Kasumi-1 (cell line): Measurements from ENCODE around the gene BLMH.
"Not testable (repeated sequence)": the region's sequence is repeated elsewhere in the genome, so short reads cannot be mapped to it uniquely, and the experiment has no call there.

Experiments used
- DNase-seq, 2 experiments: peaks; one replicate each; lab custom pipeline; 2025; lab: John Stamatoyannopoulos, UW

Gene BLMH

GRCh38 chr17:30248786-30249185, 43.0 kb downstream of the BLMH start:
- DNase-seq, result no peak

GRCh38 chr17:30246460-30246859, 45.3 kb downstream of the BLMH start:
- no peak for DNase-seq

- DNase-seq, result no peak
These were observed 46.8 kb downstream of the BLMH start for GRCh38 chr17:30244853-30245385.

GRCh38 chr17:30243568-30243967, 48.2 kb downstream of the BLMH start:
- no peak for DNase-seq

GRCh38 chr17:30243002-30243401, 48.7 kb downstream of the BLMH start:
- no peak for DNase-seq

GRCh38 chr17:30241051-30241450, 50.7 kb downstream of the BLMH start:
- DNase-seq, result no peak

GRCh38 chr17:30240177-30240576, 51.6 kb downstream of the BLMH start:
- DNase-seq, result no peak

GRCh38 chr17:30239089-30239462, 52.7 kb downstream of the BLMH start:
- DNase-seq, result no peak

- no peak for DNase-seq
These were observed 53.2 kb downstream of the BLMH start for GRCh38 chr17:30238387-30239088.

- no peak for DNase-seq
These were observed 53.8 kb downstream of the BLMH start for GRCh38 chr17:30238003-30238344.

- no peak for DNase-seq
These were observed 54.3 kb downstream of the BLMH start for GRCh38 chr17:30237296-30238002.

GRCh38 chr17:30236766-30237165, 55.0 kb downstream of the BLMH start:
- peak; percentile 10 to 12 for DNase-seq

- no peak for DNase-seq
These were observed 55.5 kb downstream of the BLMH start for GRCh38 chr17:30236297-30236624.

GRCh38 chr17:30235386-30236296, 56.1 kb downstream of the BLMH start, which contains the start of gene SLC6A4:
TSS of gene SLC6A4 (minus strand) at chr17:30235697. CDS start at chr17:30221958, 13,739 bp downstream.
- peak in 1 of 2 experiments; percentile 10 for DNase-seq

GRCh38 chr17:30234964-30235363, 56.8 kb downstream of the BLMH start:
- DNase-seq, result no peak

- no peak for DNase-seq
These were observed 57.4 kb downstream of the BLMH start for GRCh38 chr17:30234296-30234695.

GRCh38 chr17:30232824-30233427, 58.8 kb downstream of the BLMH start:
- no peak for DNase-seq

- no peak for DNase-seq
These were observed 59.5 kb downstream of the BLMH start for GRCh38 chr17:30232015-30232823.

- DNase-seq, result no peak
These were observed 61.1 kb downstream of the BLMH start for GRCh38 chr17:30230596-30231125.

- DNase-seq, result not testable (repeated sequence)
These were observed 61.7 kb downstream of the BLMH start for GRCh38 chr17:30230009-30230408.

GRCh38 chr17:30229012-30229411, 62.7 kb downstream of the BLMH start:
- DNase-seq, result no peak
